ENCODE results near the gene IVD. TPM values are rescaled to one million over a fixed set of nuclear protein-coding genes. Genes with fewer than 3 reads are reported as not detected.

The IVD gene
- total RNA-seq, 1 donor from 2014 or later: 14.7 TPM

DNA sequence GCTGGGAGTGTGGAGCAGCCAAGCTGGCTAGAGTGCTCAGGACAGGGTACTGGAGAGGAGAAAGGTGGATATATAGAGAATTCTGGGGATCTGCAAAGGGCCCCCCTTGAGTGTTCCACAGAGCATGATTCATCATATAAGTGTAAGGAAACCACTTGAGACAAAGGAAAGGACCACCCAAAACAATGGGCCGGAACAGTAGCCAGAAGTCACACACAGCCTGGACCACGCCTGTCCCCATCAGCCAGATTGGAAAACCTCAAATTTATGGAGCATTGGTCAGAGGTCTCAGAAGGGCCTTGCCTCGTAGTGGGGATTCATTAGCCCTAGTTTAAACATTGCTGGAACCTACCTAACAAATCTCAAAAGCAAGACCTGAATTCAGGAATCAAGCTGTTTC is 28.0 kb upstream of the IVD start:
- no peak for ATAC-seq

DNA sequence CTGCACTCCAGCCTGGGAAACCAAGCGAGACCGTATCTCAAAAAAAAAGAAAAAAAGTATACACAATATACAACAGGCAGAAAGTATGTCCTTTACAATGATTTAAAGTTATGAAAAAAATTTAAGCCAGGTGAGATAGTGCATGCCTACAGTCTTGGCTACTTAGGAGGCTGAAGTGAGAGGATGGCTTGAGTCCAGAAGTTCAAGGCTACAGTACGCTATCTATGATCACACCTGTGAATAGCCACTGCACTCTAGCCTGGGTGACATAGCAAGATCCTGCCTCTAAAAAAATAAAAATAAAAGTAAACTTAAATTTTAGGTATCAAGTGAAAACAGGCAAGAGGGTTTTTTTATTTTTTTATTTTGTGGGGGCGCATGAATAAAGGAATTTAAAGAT is 26.2 kb upstream of the IVD start:
- ATAC-seq: no peak

DNA sequence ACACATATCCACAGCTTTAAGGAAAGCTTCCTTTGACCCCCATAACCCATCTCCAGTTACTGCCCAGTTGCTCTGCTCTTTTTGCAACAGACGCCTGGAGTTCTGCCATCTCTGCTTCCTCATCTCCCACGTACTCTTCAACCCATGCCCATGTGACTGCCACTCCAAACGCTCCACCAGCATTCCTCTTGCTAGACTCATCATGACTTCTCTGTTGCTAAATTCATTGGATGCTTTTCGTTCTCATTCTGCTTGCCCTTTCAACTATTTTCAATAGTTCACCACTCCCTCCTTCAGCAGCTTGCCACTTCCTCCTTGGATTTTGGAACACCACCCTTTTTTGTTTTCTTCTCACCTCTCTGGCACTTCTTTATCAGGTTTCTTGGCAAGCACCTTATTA is 25.7 kb upstream of the IVD start:
- peak; percentile 83 for ATAC-seq

- ATAC-seq: no peak
Observed at GRCh38 chr15:40380636-40381035, 25.0 kb upstream of the IVD start.

DNA sequence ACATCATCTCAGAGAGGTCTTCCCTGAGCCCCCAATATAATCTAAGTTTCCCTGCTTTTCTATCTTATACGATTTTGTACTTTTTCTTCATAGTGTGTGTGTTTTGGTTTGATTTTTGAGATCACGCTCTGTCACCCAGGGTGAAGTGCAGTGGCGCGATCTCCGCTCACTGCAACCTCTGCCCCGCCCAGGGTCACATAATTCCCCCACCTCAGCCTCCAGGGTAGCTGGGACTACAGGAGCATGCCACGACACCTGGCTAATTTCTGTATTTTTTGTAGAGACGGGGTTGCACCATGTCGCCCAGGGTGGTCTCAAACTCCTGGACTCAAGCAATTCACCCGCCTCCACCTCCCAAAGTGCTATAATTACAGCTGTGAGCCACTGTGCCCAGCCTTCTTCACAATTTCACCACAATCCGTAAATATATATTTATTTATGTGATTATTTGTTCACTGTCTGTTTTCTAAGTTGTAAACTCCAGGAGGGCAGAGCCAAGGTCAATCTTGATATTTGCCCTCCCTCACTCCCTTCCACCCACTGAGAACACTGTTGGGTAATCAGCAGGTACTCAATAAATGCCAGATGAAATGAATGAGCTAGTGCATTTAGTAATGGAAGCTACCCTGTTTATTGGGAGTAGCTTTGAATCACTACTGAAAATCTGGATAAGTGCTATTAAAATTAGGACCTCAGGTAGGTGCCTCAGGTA is 23.6 kb upstream of the IVD start:
- no peak for ATAC-seq

DNA sequence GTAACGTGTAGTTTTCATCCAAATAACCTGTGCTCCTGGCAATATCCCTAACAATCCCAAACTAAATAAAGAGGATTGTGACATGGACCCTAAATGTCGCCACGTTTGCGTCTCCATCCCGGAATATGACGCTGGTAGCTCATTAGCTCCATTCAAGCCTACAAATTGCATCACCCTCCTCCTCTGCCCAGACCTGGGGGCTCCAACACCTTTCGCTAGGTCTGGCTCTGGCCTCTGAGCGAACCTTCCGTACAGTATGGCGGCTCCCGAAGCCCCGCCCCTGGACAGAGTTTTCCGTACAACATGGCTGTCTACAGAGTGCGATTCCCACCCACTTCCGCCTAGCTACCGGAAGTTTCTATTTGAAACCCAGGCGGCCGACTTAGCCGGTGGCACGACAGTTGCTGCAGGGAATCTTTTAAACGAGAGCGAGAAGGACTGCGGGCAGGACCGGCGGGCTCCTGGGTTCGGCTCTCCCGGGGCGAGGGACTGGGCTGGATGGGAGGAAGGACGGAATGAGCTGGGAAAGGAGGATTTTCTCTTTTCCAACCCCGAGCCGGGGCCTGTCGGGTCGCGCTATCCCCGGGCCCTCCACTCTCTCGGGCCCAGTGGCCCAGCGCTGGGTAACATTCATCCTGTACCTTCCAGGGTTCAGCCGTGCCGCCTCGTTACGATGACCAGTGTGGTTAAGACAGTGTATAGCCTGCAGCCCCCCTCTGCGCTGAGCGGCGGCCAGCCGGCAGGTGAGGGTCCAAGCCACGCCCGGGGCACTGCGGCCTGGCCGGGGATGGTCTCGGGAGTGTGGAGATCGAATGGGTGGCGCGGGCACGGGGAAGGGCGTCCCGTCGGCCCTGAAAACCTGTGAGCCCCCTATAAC is 22.8 kb upstream of the IVD start, which contains the start of gene KNSTRN:
Gene KNSTRN (plus strand): TSS at position 142 of the 877 bp plus-strand sequence. CDS start 115 bp downstream, at position 257.
- peak; percentile 94 for ATAC-seq

DNA sequence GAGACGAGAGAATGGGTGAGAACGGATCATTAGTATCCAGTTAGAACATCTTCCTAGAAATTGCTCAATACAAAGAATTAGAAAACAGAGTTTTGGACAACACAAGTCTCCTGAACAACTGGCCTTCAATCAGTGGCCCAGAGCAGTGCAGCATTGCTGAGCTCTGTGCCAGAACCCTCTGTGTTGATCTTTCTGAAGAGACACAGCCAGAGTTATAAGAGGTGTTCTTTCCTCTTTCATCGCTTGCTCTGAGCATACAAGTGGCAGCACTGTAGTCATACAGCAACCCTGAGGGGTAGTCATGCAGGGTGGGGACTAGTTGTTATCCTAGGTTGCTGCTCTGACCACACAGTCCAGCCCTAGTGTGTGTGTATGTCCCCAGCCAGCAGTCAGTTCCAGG is 19.1 kb upstream of the IVD start:
- no peak for ATAC-seq

- ATAC-seq: peak; percentile 91
Observed at GRCh38 chr15:40388941-40389823, 16.4 kb upstream of the IVD start.

DNA sequence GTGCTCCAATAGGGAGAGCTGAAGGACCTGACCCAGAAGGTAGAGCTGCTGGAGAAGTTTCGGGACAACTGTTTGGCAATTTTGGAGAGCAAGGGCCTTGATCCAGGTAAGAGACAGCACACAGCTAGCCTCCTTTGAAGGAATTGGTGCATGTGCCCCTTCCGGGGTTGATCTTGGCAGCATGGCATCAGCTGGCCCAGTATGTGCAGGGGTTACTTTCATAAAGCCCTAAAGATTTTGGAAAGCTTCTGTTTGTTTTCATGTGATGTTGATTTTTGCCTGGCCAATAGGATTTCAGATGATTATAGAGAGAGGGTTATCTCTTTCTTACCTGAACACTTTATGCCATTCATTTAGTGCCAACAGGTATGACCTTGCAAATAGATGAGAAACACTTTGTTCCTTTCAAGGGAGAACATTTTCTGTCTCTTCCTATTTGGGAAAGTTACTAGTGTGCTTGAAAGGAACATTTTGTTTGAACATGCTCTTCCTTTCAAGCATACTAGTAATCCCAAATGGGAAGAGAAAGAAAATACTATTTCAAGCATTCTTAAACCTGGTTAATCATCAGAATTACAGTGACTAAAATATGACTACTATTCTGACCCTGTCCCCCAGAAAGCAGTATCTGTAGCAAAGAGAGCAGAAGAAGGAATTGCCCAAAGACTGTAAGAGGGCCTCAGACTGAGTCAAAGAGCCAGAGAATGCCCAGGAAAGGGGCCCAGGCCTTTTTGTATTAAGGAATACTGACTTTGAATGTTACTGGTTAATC is 15.6 kb upstream of the IVD start:
- ATAC-seq: no peak

DNA sequence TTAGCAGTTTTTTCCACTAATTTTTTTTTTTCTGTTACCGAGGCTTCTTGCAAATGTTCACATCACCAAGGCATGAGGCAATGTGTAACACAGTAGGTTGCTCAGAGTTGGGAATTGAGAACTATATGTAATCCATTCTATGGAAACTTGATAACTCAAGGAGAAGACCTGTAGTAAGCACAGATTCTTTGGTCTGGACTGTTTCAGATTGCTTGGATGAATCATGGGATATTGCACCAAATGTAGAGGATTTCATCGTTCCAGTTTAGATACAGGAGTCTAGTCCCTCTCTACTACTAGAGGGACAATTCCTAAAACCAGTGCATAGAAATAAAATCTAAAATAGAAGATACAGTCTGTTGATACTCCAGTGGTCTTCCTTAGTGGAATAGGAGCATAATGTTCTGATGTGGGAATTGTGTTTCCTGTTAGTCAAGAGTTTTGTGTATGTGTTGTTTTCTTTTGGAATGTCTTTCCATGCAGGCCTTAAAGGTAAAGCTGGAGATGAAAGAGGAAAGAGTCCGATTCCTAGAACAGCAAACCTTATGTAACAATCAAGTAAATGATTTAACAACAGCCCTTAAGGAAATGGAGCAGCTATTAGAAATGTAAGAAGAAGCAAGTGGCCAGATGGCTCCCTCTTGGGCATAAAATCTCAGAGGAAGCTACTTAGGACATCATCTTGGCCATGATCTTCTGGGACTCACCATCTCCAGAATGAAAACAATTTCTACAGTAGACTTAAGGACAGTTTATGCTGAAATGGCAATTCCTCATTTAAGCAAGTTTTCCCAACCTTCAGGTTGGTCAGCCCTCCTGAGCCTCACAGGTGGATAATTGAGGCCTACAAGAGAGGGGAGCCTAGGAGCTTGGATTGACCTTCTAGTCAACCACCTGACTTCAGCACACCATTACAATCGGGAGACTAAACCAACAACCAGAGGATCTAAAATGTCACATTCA is 12.3 kb upstream of the IVD start:
- ATAC-seq: no peak

DNA sequence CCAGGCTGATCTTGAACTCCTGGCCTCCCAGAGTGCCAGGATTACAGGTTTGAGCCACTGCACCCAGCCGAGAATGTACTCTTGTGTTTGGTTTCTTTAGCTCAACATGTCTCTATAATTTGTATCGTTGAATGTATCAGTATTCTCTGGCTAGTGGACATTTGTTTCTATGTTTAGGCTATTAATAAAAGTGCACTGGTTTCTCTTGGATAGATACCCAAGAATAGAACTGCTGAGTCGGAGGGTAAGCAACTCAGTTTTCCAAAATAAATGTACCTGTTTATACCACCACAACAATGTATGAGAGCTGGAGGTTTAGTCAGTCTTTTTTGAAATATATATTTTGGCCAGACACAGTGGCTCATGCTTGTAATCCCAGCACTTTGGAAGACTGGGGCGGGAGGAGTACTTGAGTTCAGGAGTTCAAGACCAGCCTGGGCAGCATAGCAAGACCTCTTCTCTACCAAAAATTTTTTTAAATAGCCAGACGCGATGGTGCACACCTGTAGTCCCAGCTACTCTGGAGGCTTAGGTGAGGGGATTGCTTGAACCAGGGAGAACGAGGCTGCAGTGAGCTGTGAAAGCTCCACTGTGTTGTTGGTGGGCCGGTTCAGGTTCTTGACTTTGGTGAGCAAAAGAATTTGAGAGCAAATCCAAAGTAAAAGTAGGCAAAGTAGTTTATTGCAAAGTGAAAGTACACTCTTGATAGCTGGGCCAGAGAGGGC is 7.7 kb upstream of the IVD start:
- ATAC-seq: no peak

- ATAC-seq: peak; percentile 49
Observed at GRCh38 chr15:40398413-40398873, 7.2 kb upstream of the IVD start.

GRCh38 chr15:40399370-40399769 is 6.2 kb upstream of the IVD start:
- ATAC-seq: no peak

DNA sequence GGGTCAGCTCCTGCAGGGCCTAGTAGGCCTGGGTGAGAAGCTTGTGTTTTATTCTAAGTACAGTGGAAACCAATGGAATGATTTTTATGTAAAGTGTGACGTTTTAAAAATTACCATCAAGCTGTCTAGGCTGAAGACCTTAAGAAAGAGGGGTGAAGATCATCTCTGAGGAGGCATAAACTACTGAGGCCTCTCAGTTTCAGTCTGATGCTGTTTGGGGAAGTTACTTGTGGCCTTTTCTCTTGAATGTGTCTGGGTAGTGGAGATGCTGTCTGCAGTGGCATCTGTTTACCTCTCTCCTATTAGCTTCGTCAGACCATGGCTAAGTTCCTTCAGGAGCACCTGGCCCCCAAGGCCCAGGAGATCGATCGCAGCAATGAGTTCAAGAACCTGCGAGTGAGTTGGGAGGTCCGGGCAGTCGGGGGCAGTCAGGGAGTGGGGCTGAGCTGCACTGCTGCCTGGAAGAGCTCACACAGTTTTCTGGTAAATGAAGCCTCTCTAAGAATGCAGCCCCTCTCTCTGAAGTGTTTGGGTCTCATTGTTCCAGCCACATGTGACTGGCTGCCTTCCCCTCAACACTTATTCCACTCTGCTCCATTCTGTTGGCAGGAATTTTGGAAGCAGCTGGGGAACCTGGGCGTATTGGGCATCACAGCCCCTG is 1.9 kb downstream of the IVD start:
- ATAC-seq: no peak

DNA sequence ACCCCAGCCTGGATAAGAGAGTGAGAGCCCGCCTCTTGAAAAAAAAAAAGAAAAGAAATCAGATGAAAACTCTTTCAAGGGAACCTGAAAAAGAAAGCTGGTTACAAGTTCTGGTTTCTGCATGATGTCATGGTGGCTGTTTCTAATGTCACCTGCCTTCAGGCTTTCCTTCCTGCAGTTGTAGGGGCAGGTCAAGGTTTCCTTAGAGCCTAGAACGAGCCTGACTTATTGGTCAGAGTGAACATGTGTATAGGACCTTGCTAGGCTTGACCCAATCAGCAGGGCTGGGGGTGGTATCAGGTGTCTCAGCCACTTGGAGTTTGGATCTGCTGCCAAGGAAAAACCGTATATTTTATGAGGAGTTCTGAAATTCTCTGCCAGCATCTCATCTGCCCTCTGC is 3.8 kb downstream of the IVD start:
- ATAC-seq: no peak

DNA sequence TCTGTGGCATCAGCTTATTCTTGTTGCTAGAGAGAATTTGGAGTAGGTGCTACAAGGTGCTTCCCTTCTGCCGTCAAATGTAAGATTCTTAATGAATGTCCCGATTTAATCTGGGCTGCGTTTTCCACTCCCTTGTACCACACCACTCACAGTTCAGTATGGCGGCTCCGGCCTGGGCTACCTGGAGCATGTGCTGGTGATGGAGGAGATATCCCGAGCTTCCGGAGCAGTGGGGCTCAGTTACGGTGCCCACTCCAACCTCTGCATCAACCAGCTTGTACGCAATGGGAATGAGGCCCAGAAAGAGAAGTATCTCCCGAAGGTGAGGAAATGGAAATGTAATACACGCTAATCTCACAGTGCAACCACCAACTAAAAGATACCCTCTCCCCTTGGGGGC is 4.9 kb downstream of the IVD start:
- ATAC-seq: no peak

- ATAC-seq: no peak
Observed at GRCh38 chr15:40412095-40412759, 6.6 kb downstream of the IVD start.

DNA sequence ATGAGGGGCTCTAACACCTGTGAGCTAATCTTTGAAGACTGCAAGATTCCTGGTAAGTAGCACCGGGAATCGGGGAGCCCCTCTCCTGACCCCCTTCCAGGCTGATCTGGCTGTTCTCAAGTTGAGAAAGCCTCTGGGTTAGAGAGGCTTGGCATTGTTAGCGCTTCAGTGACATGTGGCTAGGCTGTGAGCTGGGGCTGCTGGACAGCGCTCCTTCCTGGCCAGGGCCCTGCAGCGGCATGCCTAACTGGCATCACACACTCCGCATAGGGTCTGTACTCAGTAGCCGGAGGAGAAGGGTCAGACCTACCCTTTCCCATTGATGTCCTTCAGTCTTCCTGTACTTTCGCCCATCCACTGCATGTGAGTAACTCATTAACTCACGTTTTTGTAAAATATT is 7.4 kb downstream of the IVD start:
- ATAC-seq: no peak

DNA sequence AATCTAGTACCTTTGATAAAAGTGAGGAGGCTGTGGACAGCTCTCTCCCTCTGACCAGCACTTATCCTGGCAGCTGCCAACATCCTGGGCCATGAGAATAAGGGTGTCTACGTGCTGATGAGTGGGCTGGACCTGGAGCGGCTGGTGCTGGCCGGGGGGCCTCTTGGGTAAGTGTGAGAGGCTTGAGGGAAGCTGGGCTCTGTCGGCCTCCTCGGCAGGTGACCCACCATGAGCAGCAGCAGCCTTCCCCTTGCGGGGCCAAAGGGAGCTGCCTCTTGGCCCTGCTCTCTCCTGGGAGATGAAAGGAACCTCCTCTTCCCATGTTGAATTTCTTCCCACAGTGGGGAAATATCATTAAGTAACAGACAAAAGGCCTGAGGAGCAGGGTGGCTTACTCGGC is 9.2 kb downstream of the IVD start:
- no peak for ATAC-seq

Measured in esophagus mucosa (tissue), 1 donor.